Fibroblast of the aortic adventitia (primary cell): Measurements from ENCODE around the gene ZSCAN5C. TPM values are rescaled to one million over a fixed set of nuclear protein-coding genes. Genes with fewer than 3 reads are reported as not detected.
"Not testable (repeated sequence)": the region's sequence is repeated elsewhere in the genome, so short reads cannot be mapped to it uniquely, and the experiment has no call there.

Source experiments
- DNase-seq: peaks from one replicate; pipeline ENCODE4 v3.0.0-alpha.2; 2010; ENCODE audit warnings: low read depth
- H3K4me3 ChIP-seq: 2 replicates; pipeline ENCODE4 v1.5.1; 2011; ENCODE audit warnings: low read depth, mild to moderate bottlenecking, control low read depth, low read length, moderate library complexity
- CTCF ChIP-seq: IDR thresholded peaks from 2 replicates; pipeline ENCODE4 v1.5.1; 2011; ENCODE audit warnings: mild to moderate bottlenecking, low read length, control low read depth, inconsistent platforms; ENCODE audit not compliant: insufficient read depth
- total RNA-seq: library from RNA; depleted of rRNA; stranded (reverse); fragments of >200 nt; gene quantifications from 2 replicates; pipeline ENCODE4 v1.2.3, GENCODE V29; 2012; ENCODE audit warnings: low replicate concordance

The ZSCAN5C gene
- total RNA-seq, 1 donor = not detected

- no peak overlapping the region for H3K4me3 ChIP-seq
- no peak for DNase-seq
- no peak for TF ChIP-seq CTCF
Observed at GRCh38 chr19:56191711-56192110, 10.4 kb upstream of the ZSCAN5C start.

GRCh38 chr19:56193981-56194640, 8.0 kb upstream of the ZSCAN5C start:
- TF ChIP-seq CTCF = no peak
- H3K4me3 ChIP-seq = no peak overlapping the region
- DNase-seq = no peak

GRCh38 chr19:56197646-56198045, 4.4 kb upstream of the ZSCAN5C start, which contains the start of gene ZSCAN5B:
Gene ZSCAN5B, minus strand, starts transcription at chr19:56197783. Its CDS starts 4,731 bp downstream, at chr19:56193052.
- not testable (repeated sequence) for DNase-seq, H3K4me3 ChIP-seq

- no peak for TF ChIP-seq CTCF
- H3K4me3 ChIP-seq = no peak overlapping the region
- no peak for DNase-seq
Observed at GRCh38 chr19:56199687-56200086, 2.4 kb upstream of the ZSCAN5C start.

- not testable (repeated sequence) for H3K4me3 ChIP-seq, DNase-seq
Observed at GRCh38 chr19:56207581-56207980, 5.5 kb downstream of the ZSCAN5C start.

- no peak for DNase-seq
- H3K4me3 ChIP-seq = no peak overlapping the region
- TF ChIP-seq CTCF = no peak
Observed at GRCh38 chr19:56209091-56209490, 7.0 kb downstream of the ZSCAN5C start.

- H3K4me3 ChIP-seq, DNase-seq: not testable (repeated sequence)
Observed at GRCh38 chr19:56210036-56210435, 8.0 kb downstream of the ZSCAN5C start.

GRCh38 chr19:56211718-56212117, 9.6 kb downstream of the ZSCAN5C start:
- no peak for DNase-seq

More at GRCh38 chr19:56211718-56212117, 9.6 kb downstream of the ZSCAN5C start:
- no peak for TF ChIP-seq CTCF
- H3K4me3 ChIP-seq = no peak overlapping the region
